Neural cell (in vitro differentiated cells): ENCODE results near the gene GNAS. TPM values are rescaled to one million over a fixed set of nuclear protein-coding genes. Genes with fewer than 3 reads are reported as not detected.

ENCODE experiments used
- H2AFZ ChIP-seq: fragments of 200-600, 300-800 bp; sonication (generic), shearing (Covaris generic); 2 replicates; pipeline ENCODE4 v1.6.0; 2014; ENCODE audit warnings: low read depth, mild to moderate bottlenecking, antibody characterized with exemption, low read length, moderate library complexity
- H3F3A ChIP-seq: fragments of 200-600 bp; shearing (Covaris generic); 2 replicates; pipeline ENCODE4 v1.6.1; 2016; ENCODE audit warnings: mild to moderate bottlenecking, moderate library complexity, mixed read lengths, antibody characterized with exemption, low read length; ENCODE audit not compliant: insufficient read depth, poor library complexity, severe bottlenecking
- H3K27ac ChIP-seq: fragments of 200-600, 300-800 bp; sonication (generic), shearing (Covaris generic); 2 replicates; pipeline ENCODE4 v1.5.1; 2014; ENCODE audit warnings: mild to moderate bottlenecking, low read length, moderate library complexity
- H3K27me3 ChIP-seq: fragments of 300-800, 200-600 bp; sonication (generic), shearing (Covaris generic); 2 replicates; pipeline ENCODE4 v1.6.0; 2014; ENCODE audit warnings: mild to moderate bottlenecking, low read depth, low read length, moderate library complexity; ENCODE audit not compliant: insufficient read depth
- H3K36me3 ChIP-seq: fragments of 300-800, 200-600 bp; sonication (generic), shearing (Covaris generic); 2 replicates; pipeline ENCODE4 v1.5.1; 2014; ENCODE audit warnings: mild to moderate bottlenecking, antibody characterized with exemption, low read length, moderate library complexity; ENCODE audit not compliant: insufficient read depth
- H3K4me2 ChIP-seq: fragments of 300-800, 200-600 bp; sonication (generic), shearing (Covaris generic); 2 replicates; pipeline ENCODE4 v1.6.0; 2014; ENCODE audit warnings: mild to moderate bottlenecking, low read length
- H3K4me3 ChIP-seq: fragments of 300-800, 200-600 bp; sonication (generic), shearing (Covaris generic); 2 replicates; pipeline ENCODE4 v1.5.1; 2014; ENCODE audit warnings: mild to moderate bottlenecking, low read length, moderate library complexity
- H3K79me2 ChIP-seq: fragments of 200-600 bp; shearing (Covaris generic); replicated peaks from 2 replicates; pipeline ENCODE4 v1.6.0; 2014; ENCODE audit warnings: mild to moderate bottlenecking, low read length, moderate library complexity; ENCODE audit not compliant: insufficient read depth
- H3K9ac ChIP-seq: fragments of 300-800, 200-600 bp; sonication (generic), shearing (Covaris generic); 2 replicates; pipeline ENCODE4 v1.6.1; 2016; ENCODE audit warnings: mild to moderate bottlenecking, low read length, mixed read lengths
- H3K9me2 ChIP-seq: fragments of 200-600 bp; shearing (Covaris generic); 2 replicates; pipeline ENCODE4 v1.6.1; 2016; ENCODE audit warnings: mild to moderate bottlenecking, low read length, mixed read lengths; ENCODE audit not compliant: insufficient read depth
- H3K9me3 ChIP-seq: fragments of 200-600, 300-800 bp; sonication (generic), shearing (Covaris generic); 2 replicates; pipeline ENCODE4 v1.6.1; 2016; ENCODE audit warnings: mild to moderate bottlenecking, mixed run types, low read length, moderate library complexity, mixed read lengths
- H4K20me1 ChIP-seq: fragments of 200-600 bp; shearing (Covaris generic); 2 replicates; pipeline ENCODE4 v1.6.1; 2016; ENCODE audit warnings: mild to moderate bottlenecking, mixed run types; ENCODE audit not compliant: insufficient read depth
- CTCF ChIP-seq: fragments of 450-650 bp; IDR thresholded peaks from 2 replicates; pipeline ENCODE4 v1.5.1; 2014; ENCODE audit warnings: antibody characterized with exemption, mild to moderate bottlenecking, moderate library complexity; ENCODE audit not compliant: poor library complexity, severe bottlenecking
- EP300 ChIP-seq: fragments of 450-650 bp; conservative IDR thresholded peaks from 2 replicates; pipeline ENCODE4 v1.6.1; 2014; ENCODE audit warnings: antibody characterized with exemption, mild to moderate bottlenecking, moderate library complexity; ENCODE audit not compliant: poor library complexity, severe bottlenecking
- EZH2 ChIP-seq: fragments of 200-600, 300-800 bp; shearing (Covaris generic), sonication (generic); IDR thresholded peaks from 2 replicates; pipeline ENCODE4 v1.6.1; 2014; ENCODE audit warnings: antibody characterized with exemption, low read length, borderline replicate concordance, mild to moderate bottlenecking; ENCODE audit not compliant: insufficient read depth, poor library complexity, severe bottlenecking
- MXI1 ChIP-seq: fragments of 450-650 bp; conservative IDR thresholded peaks from 2 replicates; pipeline ENCODE4 v1.6.1; 2014; ENCODE audit warnings: antibody characterized with exemption, mild to moderate bottlenecking; ENCODE audit not compliant: poor library complexity, severe bottlenecking
- POLR2AphosphoS5 ChIP-seq: IDR thresholded peaks from 2 replicates; pipeline ENCODE4 v1.6.1; 2012
- RAD21 ChIP-seq: fragments of 450-650 bp; conservative IDR thresholded peaks from 2 replicates; pipeline ENCODE4 v1.6.1; 2014; ENCODE audit warnings: antibody characterized with exemption, mild to moderate bottlenecking, moderate library complexity
- REST ChIP-seq: IDR thresholded peaks from 2 replicates; pipeline ENCODE4 v1.6.1; 2012; ENCODE audit warnings: borderline replicate concordance
- SMC3 ChIP-seq: fragments of 450-650 bp; conservative IDR thresholded peaks from 2 replicates; pipeline ENCODE4 v1.6.1; 2014; ENCODE audit warnings: antibody characterized with exemption, mild to moderate bottlenecking, moderate library complexity; ENCODE audit not compliant: poor library complexity
- TAF1 ChIP-seq: IDR thresholded peaks from 2 replicates; pipeline ENCODE4 v1.6.1; 2012; ENCODE audit warnings: low read depth
- polyA plus RNA-seq: library from polyadenylated mRNA; depleted of rRNA; stranded (reverse); fragments of >200 nt; gene quantifications from 2 replicates; pipeline ENCODE4 v1.2.3, GENCODE V29; 2014

The GNAS gene
- polyA plus RNA-seq, 1 donor from 2014 or later, result 958 TPM

GRCh38 chr20:58865843-58866242 lies 13.3 kb downstream of the GNAS start:
- Histone ChIP-seq H3K36me3 (no peaks in the 10 kb centered on the region), H3K9ac (no peak overlapping the region), H3K9me3 (no peaks in the 10 kb centered on the region), H3F3A (no peaks in the 10 kb centered on the region), H3K79me2 (no peaks in the 10 kb centered on the region), H4K20me1 (no peaks in the 10 kb centered on the region), H3K4me3 (no peak overlapping the region), H3K9me2 (no peaks in the 10 kb centered on the region), H3K4me2 (no peak overlapping the region), H2AFZ (no peak overlapping the region), H3K27me3 (no peaks in the 10 kb centered on the region), H3K27ac (no peak overlapping the region)
- no peak for TF ChIP-seq EZH2
- TF ChIP-seq EP300, result no peak
- TF ChIP-seq RAD21, result no peak
- no peak for TF ChIP-seq POLR2AphosphoS5
- no peak for TF ChIP-seq REST
- no peak for TF ChIP-seq CTCF
- no peak for TF ChIP-seq MXI1
- no peak for TF ChIP-seq TAF1
- no peak for TF ChIP-seq SMC3

GRCh38 chr20:58867211-58867610 lies 14.7 kb downstream of the GNAS start:
- TF ChIP-seq CTCF (no peak), RAD21 (no peak), REST (no peak), MXI1 (no peak), EP300 (no peak), EZH2 (no peak), POLR2AphosphoS5 (no peak), TAF1 (no peak), SMC3 (no peak)
- H3K27me3 ChIP-seq, result no peaks in the 10 kb centered on the region
- H3K36me3 ChIP-seq, result no peaks in the 10 kb centered on the region
- no peak overlapping the region for H2AFZ ChIP-seq
- no peak overlapping the region for H3K4me3 ChIP-seq
- no peaks in the 10 kb centered on the region for H3F3A ChIP-seq
- no peaks in the 10 kb centered on the region for H3K79me2 ChIP-seq
- no peak overlapping the region for H3K27ac ChIP-seq
- H3K4me2 ChIP-seq, result no peak overlapping the region
- H4K20me1 ChIP-seq, result no peaks in the 10 kb centered on the region
- no peak overlapping the region for H3K9ac ChIP-seq
- H3K9me3 ChIP-seq, result no peaks in the 10 kb centered on the region
- H3K9me2 ChIP-seq, result no peaks in the 10 kb centered on the region
